Measurements from ENCODE around the gene FLYWCH1.

DNA sequence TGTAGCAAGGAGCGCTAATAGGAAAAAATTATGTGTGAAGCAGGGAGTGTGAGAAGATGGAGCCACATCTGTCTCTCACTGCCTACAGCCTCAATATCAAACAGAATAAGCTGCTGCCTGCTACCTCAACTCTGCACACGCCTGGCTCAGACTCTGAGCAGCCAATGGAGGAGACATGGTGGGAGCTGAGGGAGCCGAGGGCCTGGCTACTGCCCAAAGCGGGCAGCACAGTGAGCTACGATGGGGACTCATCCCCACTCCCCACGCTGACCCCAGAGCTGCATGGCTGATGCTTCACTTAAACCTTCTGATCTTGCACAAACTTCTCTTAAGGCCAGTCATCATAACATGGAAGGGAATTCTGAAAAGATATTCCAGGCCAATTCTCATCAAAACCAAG, 39.8 kb upstream of the FLYWCH1 start:
- no peak for TF ChIP-seq CTBP1 (IDR thresholded peaks at IDR 0.05; ENCODE audit: borderline replicate concordance)
- TF ChIP-seq ELF4 (IDR thresholded peaks at IDR 0.05): no peak
- no peak for TF ChIP-seq FOXM1 (IDR thresholded peaks at IDR 0.05; ENCODE audit: borderline replicate concordance)
- TF ChIP-seq SP1 (IDR thresholded peaks at IDR 0.05): no peak
- TF ChIP-seq SUZ12 (IDR thresholded peaks at IDR 0.05): no peak
- TF ChIP-seq L3MBTL2 (conservative IDR thresholded peaks at IDR 0.05): no peak
